H9 (cell line): ENCODE measurements around the gene DPP7. TPM values are rescaled to one million over a fixed set of nuclear protein-coding genes. Genes with fewer than 3 reads are reported as not detected.

Experiments used
- DNase-seq: peaks from one replicate; pipeline ENCODE4 v3.0.0-alpha.2; 2017
- H2AFZ ChIP-seq: one replicate; pipeline ENCODE4 v1.6.1; 2013; ENCODE audit warnings: mild to moderate bottlenecking, low read length, control low read depth, moderate library complexity
- H2AK5ac ChIP-seq: 2 replicates; pipeline ENCODE4 v1.6.1; 2013; ENCODE audit warnings: low read length, control low read depth, mixed read lengths; ENCODE audit not compliant: insufficient read length
- H2BK120ac ChIP-seq: one replicate; pipeline ENCODE4 v1.6.1; 2013; ENCODE audit warnings: low read depth, mild to moderate bottlenecking, low read length, control low read depth, inconsistent platforms; ENCODE audit not compliant: poor library complexity, severe bottlenecking
- H2BK12ac ChIP-seq: 2 replicates; pipeline ENCODE4 v1.6.1; 2013; ENCODE audit warnings: low read length, control low read depth, mixed read lengths, low read depth; ENCODE audit not compliant: insufficient read length
- H2BK15ac ChIP-seq: 2 replicates; pipeline ENCODE4 v1.6.1; 2013; ENCODE audit warnings: low read depth, low read length, control low read depth
- H2BK20ac ChIP-seq: one replicate; pipeline ENCODE4 v1.6.1; 2013; ENCODE audit warnings: low read depth, mild to moderate bottlenecking, low read length, control low read depth, inconsistent platforms; ENCODE audit not compliant: poor library complexity, severe bottlenecking
- H2BK5ac ChIP-seq: 2 replicates; pipeline ENCODE4 v1.6.1; 2013; ENCODE audit warnings: low read length, control low read depth, mixed read lengths; ENCODE audit not compliant: insufficient read length
- H3K14ac ChIP-seq: 2 replicates; pipeline ENCODE4 v1.6.1; 2013; ENCODE audit warnings: low read length, control low read depth; ENCODE audit not compliant: insufficient read depth
- H3K18ac ChIP-seq: 2 replicates; pipeline ENCODE4 v1.6.1; 2013; ENCODE audit warnings: low read depth, mild to moderate bottlenecking, mixed read lengths, low read length, control low read depth; ENCODE audit not compliant: insufficient read length
- H3K23ac ChIP-seq: 2 replicates; pipeline ENCODE4 v1.6.1; 2013; ENCODE audit warnings: low read length, control low read depth, mixed read lengths, low read depth; ENCODE audit not compliant: insufficient read length
- H3K23me2 ChIP-seq: 2 replicates; pipeline ENCODE4 v1.6.1; 2013; ENCODE audit warnings: low read depth, mild to moderate bottlenecking, mixed read lengths, low read length, control low read depth; ENCODE audit not compliant: insufficient read length, poor library complexity, severe bottlenecking
- H3K27ac ChIP-seq: 2 replicates; pipeline ENCODE4 v1.5.1; 2013; ENCODE audit warnings: low read length, control low read depth, mixed read lengths, low read depth; ENCODE audit not compliant: insufficient read length
- H3K27me3 ChIP-seq: 2 replicates; pipeline ENCODE4 v1.6.1; 2013; ENCODE audit warnings: low read length, control low read depth, inconsistent platforms; ENCODE audit not compliant: insufficient read depth
- H3K4ac ChIP-seq: 2 replicates; pipeline ENCODE4 v1.6.1; 2013; ENCODE audit warnings: low read depth, mild to moderate bottlenecking, control low read depth, inconsistent platforms, low read length, moderate library complexity
- H3K4me1 ChIP-seq: 2 replicates; pipeline ENCODE4 v1.6.1; 2013; ENCODE audit warnings: low read length, control low read depth, inconsistent platforms; ENCODE audit not compliant: insufficient read depth
- H3K4me2 ChIP-seq: 2 replicates; pipeline ENCODE4 v1.6.1; 2013; ENCODE audit warnings: low read length, control low read depth, mixed read lengths; ENCODE audit not compliant: insufficient read length, insufficient read depth
- H3K56ac ChIP-seq: 2 replicates; pipeline ENCODE4 v1.6.1; 2013; ENCODE audit warnings: low read depth, mild to moderate bottlenecking, mixed read lengths, low read length, control low read depth; ENCODE audit not compliant: insufficient read length
- H3K79me1 ChIP-seq: 2 replicates; pipeline ENCODE4 v1.6.1; 2013; ENCODE audit warnings: low read depth, mild to moderate bottlenecking, moderate library complexity, low read length, control low read depth, inconsistent platforms; ENCODE audit not compliant: insufficient read depth, poor library complexity, severe bottlenecking
- H3K79me2 ChIP-seq: 2 replicates; pipeline ENCODE4 v1.6.1; 2013; ENCODE audit warnings: low read length, control low read depth, inconsistent platforms; ENCODE audit not compliant: insufficient read depth
- H3K9ac ChIP-seq: 2 replicates; pipeline ENCODE4 v1.6.1; 2013; ENCODE audit warnings: low read length, control low read depth, mixed read lengths; ENCODE audit not compliant: insufficient read length; ENCODE audit errors: extremely low read depth
- H3K9me3 ChIP-seq: one replicate; pipeline ENCODE4 v1.6.1; 2013; ENCODE audit warnings: low read depth, low read length, inconsistent platforms; ENCODE audit not compliant: control insufficient read depth
- H3T11ph ChIP-seq: one replicate; pipeline ENCODE4 v1.6.1; 2013; ENCODE audit warnings: mild to moderate bottlenecking, low read length, control low read depth, inconsistent platforms
- H4K20me1 ChIP-seq: one replicate; pipeline ENCODE4 v1.6.1; 2013; ENCODE audit not compliant: control insufficient read depth, insufficient read length, insufficient read depth
- H4K5ac ChIP-seq: 2 replicates; pipeline ENCODE4 v1.6.1; 2013; ENCODE audit warnings: low read depth, mild to moderate bottlenecking, mixed read lengths, low read length, control low read depth; ENCODE audit not compliant: insufficient read length
- H4K8ac ChIP-seq: replicated peaks from 2 replicates; pipeline ENCODE4 v1.6.1; 2013; ENCODE audit warnings: low read length, control low read depth, mixed read lengths, low read depth; ENCODE audit not compliant: insufficient read length
- H4K91ac ChIP-seq: 2 replicates; pipeline ENCODE4 v1.6.1; 2013; ENCODE audit warnings: low read depth, mild to moderate bottlenecking, moderate library complexity, mixed read lengths, low read length, control low read depth; ENCODE audit not compliant: insufficient read length
- H3K27ac Mint-ChIP-seq, 3 experiments: 2 replicates in 2 of 3; 3 replicates in 1 of 3; pipeline ENCODE4 v1.8.0; 2020 to 2021; ENCODE audit warnings: mixed read lengths in 3 of 3, mild to moderate bottlenecking in 1 of 3, moderate library complexity in 1 of 3
- H3K27me3 Mint-ChIP-seq: 2 replicates; pipeline ENCODE4 v1.8.0; 2021; ENCODE audit warnings: low read depth, mild to moderate bottlenecking, moderate library complexity, mixed read lengths
- H3K36me3 Mint-ChIP-seq, 3 experiments: 2 replicates in 2 of 3; 3 replicates in 1 of 3; pipeline ENCODE4 v1.8.0; 2020 to 2021; ENCODE audit warnings: low read depth in 3 of 3, mixed read lengths in 3 of 3; ENCODE audit not compliant: insufficient read depth in 1 of 3
- H3K4me1 Mint-ChIP-seq, 2 experiments: 2 replicates each; pipeline ENCODE4 v1.8.0; 2020; ENCODE audit warnings: mixed read lengths in 2 of 2
- H3K4me3 Mint-ChIP-seq, 2 experiments: 2 replicates in 1 of 2; 3 replicates in 1 of 2; pipeline ENCODE4 v1.8.0; 2020 to 2021; ENCODE audit warnings: mild to moderate bottlenecking in 2 of 2, mixed read lengths in 2 of 2, moderate library complexity in 1 of 2
- H3K9me3 Mint-ChIP-seq, 2 experiments: 2 replicates in 1 of 2; 3 replicates in 1 of 2; pipeline ENCODE4 v1.8.0; 2020; ENCODE audit warnings: mild to moderate bottlenecking in 2 of 2, mixed read lengths in 2 of 2, moderate library complexity in 1 of 2
- WGBS: extraction: QIAGEN DNeasy Blood & Tissue Kit; methylation state at CpG from one replicate; pipeline ENCODE4 v1.1.7; 2013; ENCODE audit warnings: missing lambda C conversion rate, low lambda C conversion rate, mixed read lengths; ENCODE audit not compliant: insufficient read length; ENCODE audit errors: extremely low coverage; 5-methylcytosine and 5-hydroxymethylcytosine counted together
- total RNA-seq: library from RNA; stranded (reverse); gene quantifications from 2 replicates; pipeline ENCODE4 v1.2.1, GENCODE V29; 2021
- TF ChIP-seq, protein P1 (sequence below): fragments of 200-600 bp; sonication (generic); conservative IDR thresholded peaks from 3 replicates; pipeline ENCODE4 v1.8.0; 2021; ENCODE audit warnings: antibody characterized with exemption, mild to moderate bottlenecking

The DPP7 gene
- total RNA-seq, 1 experiment from 2014 or later = 29.4 TPM

DNA sequence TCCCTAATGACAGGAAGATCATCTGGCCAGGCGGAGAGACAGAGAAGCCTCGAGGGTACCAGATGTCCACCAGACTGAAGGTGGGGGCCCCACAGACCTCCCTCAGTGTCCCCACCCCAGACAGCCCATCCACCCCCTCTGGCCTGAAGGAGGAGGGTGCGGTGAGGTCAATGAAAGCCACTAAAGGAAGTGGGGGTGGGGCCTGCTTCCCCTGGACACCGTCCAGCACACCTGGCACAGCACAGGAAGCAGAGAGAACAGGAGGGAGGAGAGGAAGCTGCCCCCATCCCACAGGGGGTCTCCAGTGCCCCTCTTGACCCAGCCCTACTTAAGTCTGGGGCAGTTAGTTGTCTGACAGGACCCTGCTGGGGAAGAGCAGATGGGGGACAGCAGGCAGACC, 44.1 kb upstream of the DPP7 start:
- no peak overlapping the region for H2BK5ac ChIP-seq
- no peak overlapping the region for H3K27ac ChIP-seq
- H3K14ac ChIP-seq = no peak overlapping the region
- no peak overlapping the region for H4K5ac ChIP-seq
- H2BK120ac ChIP-seq = no peak overlapping the region
- H3K9me3 ChIP-seq = no peaks in the 10 kb centered on the region
- H3K9ac ChIP-seq = no peak overlapping the region
- H4K91ac ChIP-seq = no peak overlapping the region
- TF ChIP-seq, protein P1, sequence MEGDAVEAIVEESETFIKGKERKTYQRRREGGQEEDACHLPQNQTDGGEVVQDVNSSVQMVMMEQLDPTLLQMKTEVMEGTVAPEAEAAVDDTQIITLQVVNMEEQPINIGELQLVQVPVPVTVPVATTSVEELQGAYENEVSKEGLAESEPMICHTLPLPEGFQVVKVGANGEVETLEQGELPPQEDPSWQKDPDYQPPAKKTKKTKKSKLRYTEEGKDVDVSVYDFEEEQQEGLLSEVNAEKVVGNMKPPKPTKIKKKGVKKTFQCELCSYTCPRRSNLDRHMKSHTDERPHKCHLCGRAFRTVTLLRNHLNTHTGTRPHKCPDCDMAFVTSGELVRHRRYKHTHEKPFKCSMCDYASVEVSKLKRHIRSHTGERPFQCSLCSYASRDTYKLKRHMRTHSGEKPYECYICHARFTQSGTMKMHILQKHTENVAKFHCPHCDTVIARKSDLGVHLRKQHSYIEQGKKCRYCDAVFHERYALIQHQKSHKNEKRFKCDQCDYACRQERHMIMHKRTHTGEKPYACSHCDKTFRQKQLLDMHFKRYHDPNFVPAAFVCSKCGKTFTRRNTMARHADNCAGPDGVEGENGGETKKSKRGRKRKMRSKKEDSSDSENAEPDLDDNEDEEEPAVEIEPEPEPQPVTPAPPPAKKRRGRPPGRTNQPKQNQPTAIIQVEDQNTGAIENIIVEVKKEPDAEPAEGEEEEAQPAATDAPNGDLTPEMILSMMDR = no peak
- peaks cover 84% of the 10 kb centered on the region for H3K27me3 Mint-ChIP-seq
- no CpG with 5 or more reads among the region's 4 CpGs for WGBS
- H3K4me2 ChIP-seq = no peak overlapping the region
- H3K4me1 ChIP-seq = no peaks in the 10 kb centered on the region
- no peak overlapping the region for H3K27ac Mint-ChIP-seq
- no peaks in the 10 kb centered on the region for H3K79me2 ChIP-seq
- H3K23ac ChIP-seq = no peak overlapping the region
- no peaks in the 10 kb centered on the region for H3K36me3 Mint-ChIP-seq
- H3K4ac ChIP-seq = no peak overlapping the region
- H3K4me3 Mint-ChIP-seq = no peak overlapping the region
- DNase-seq = no peak
- H2AFZ ChIP-seq = no peak overlapping the region
- peaks cover 21% of the 10 kb centered on the region for H3K23me2 ChIP-seq
- H2AK5ac ChIP-seq = no peak overlapping the region
- H3K27me3 ChIP-seq = peaks cover 32% of the 10 kb centered on the region; the same call in 1 of the 2 replicates
- H3K18ac ChIP-seq = no peak overlapping the region
- H4K8ac ChIP-seq = no peak overlapping the region
- H3T11ph ChIP-seq = no peak overlapping the region
- H3K4me1 Mint-ChIP-seq = peaks cover 0 to 11% of the 10 kb centered on the region in 2 experiments; a peak in 2 of 4 replicates
- H3K56ac ChIP-seq = no peak overlapping the region
- H3K79me1 ChIP-seq = no peaks in the 10 kb centered on the region
- peaks cover 2% of the 10 kb centered on the region for H4K20me1 ChIP-seq
- no peak overlapping the region for H2BK15ac ChIP-seq
- H2BK20ac ChIP-seq = no peak overlapping the region
- no peaks in the 10 kb centered on the region; a peak in 1 of 5 replicates for H3K9me3 Mint-ChIP-seq
- H2BK12ac ChIP-seq = no peak overlapping the region
